ENCODE data around the gene OVOL1.

Gene OVOL1

DNA sequence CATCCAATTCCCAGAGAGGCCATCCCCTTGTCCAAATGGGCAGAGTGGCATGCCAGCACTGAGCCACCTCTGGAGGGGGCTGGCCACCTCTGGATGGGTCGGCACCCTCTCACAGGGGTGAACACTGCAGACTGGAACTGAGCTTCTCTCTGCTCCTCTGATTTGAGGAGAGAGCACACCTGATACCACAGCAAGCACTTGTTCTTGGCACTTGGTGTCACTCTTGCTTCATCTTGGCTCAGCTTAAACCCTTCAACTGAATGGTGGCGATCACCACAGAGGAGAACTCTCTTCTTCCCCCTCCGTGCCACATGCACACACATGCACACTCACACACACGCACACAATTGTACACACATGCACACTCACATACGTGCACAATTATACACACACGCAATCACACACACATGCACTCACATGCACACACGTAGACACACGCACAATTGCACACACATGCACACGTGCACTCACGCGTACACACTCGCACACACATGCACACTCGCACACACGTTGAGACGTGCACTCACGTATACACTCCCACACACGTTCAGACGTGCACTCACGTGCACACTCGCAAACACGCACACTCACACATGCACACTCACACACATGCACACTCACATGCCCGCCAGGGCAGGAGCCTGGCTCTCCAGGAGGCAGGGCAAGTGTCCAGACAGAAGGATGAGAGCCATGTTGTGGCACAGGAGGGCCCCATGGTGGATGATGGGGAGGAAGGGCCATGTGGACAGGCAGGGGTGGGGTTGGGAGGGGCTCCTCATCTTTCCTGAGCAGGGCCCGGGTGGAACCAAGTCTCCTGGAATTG is 23.4 kb downstream of the OVOL1 start:
- Histone ChIP-seq H3K4me1 (ENCODE audit: low read depth, poor library complexity, severe bottlenecking) (no peaks in the 10 kb centered on the region), H3K36me3 (ENCODE audit: insufficient read depth) (no peaks in the 10 kb centered on the region), H2AFZ (ENCODE audit: low read depth) (no peak overlapping the region), H3K79me2 (ENCODE audit: insufficient read depth, low read depth) (no peaks in the 10 kb centered on the region), H3K4me3 (IDR thresholded peaks at IDR 0.05; ENCODE audit: insufficient read depth, low read depth, low read length) (no peak overlapping the region), H4K20me1 (ENCODE audit: insufficient read depth) (no peaks in the 10 kb centered on the region), H3K4me2 (no peak overlapping the region), H3K27ac (no peak overlapping the region), H3K9ac (no peak overlapping the region), H3K27me3 (ENCODE audit: insufficient read depth, low read depth) (peaks cover 5% of the 10 kb centered on the region; the same call in 1 of the 2 replicates)
- TF ChIP-seq, protein P1, sequence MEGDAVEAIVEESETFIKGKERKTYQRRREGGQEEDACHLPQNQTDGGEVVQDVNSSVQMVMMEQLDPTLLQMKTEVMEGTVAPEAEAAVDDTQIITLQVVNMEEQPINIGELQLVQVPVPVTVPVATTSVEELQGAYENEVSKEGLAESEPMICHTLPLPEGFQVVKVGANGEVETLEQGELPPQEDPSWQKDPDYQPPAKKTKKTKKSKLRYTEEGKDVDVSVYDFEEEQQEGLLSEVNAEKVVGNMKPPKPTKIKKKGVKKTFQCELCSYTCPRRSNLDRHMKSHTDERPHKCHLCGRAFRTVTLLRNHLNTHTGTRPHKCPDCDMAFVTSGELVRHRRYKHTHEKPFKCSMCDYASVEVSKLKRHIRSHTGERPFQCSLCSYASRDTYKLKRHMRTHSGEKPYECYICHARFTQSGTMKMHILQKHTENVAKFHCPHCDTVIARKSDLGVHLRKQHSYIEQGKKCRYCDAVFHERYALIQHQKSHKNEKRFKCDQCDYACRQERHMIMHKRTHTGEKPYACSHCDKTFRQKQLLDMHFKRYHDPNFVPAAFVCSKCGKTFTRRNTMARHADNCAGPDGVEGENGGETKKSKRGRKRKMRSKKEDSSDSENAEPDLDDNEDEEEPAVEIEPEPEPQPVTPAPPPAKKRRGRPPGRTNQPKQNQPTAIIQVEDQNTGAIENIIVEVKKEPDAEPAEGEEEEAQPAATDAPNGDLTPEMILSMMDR (conservative IDR thresholded peaks at IDR 0.05; ENCODE audit: low read depth, low read length), result no peak

DNA sequence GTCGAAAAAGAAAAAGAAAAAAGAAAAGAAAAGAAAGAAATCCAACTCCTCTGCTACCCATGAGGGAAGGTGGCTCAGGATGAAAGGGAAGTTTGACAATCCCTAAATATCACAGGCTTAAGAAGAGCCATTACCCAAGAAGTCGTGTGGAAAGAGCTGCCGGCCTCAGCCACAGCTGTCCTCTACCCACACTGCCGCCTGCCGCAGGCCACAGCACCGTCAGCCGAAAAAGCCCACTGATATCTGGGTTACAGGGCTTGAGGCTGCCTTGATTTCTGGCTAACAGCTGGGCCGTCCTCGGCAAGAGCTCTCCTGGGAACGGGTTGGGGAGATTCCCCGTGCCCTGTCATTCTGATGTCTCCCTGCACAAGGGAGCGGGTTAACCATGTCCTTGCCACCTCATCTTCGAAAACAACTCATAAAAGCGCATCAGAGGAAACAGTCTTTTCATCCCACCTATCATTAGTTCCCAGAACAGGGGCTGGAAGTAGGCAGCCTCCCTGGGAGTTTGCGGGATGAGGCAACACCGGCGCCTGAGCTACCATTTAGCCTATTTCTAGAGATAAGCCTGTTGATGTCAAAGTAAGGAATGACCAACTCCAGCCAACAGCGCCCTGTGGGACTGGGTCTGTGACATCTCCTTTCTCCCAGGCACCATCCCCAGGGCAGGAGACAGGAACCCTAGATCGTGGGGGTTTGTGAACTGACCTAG is 25.1 kb downstream of the OVOL1 start:
- H3K4me3 ChIP-seq (IDR thresholded peaks at IDR 0.05; ENCODE audit: insufficient read depth, low read depth, low read length), result no peak overlapping the region
- H3K36me3 ChIP-seq (ENCODE audit: insufficient read depth), result no peaks in the 10 kb centered on the region
- peaks cover 5% of the 10 kb centered on the region; the same call in 1 of the 2 replicates for H3K27me3 ChIP-seq (ENCODE audit: insufficient read depth, low read depth)
- no peaks in the 10 kb centered on the region for H3K79me2 ChIP-seq (ENCODE audit: insufficient read depth, low read depth)
- no peak overlapping the region for H3K27ac ChIP-seq
- H3K4me2 ChIP-seq, result no peak overlapping the region
- H3K9ac ChIP-seq, result no peak overlapping the region
- TF ChIP-seq, protein P1 (conservative IDR thresholded peaks at IDR 0.05; ENCODE audit: low read depth, low read length), result no peak
- H3K4me1 ChIP-seq (ENCODE audit: low read depth, poor library complexity, severe bottlenecking), result peaks cover 3% of the 10 kb centered on the region
- H4K20me1 ChIP-seq (ENCODE audit: insufficient read depth), result no peaks in the 10 kb centered on the region
- no peak overlapping the region for H2AFZ ChIP-seq (ENCODE audit: low read depth)

DNA sequence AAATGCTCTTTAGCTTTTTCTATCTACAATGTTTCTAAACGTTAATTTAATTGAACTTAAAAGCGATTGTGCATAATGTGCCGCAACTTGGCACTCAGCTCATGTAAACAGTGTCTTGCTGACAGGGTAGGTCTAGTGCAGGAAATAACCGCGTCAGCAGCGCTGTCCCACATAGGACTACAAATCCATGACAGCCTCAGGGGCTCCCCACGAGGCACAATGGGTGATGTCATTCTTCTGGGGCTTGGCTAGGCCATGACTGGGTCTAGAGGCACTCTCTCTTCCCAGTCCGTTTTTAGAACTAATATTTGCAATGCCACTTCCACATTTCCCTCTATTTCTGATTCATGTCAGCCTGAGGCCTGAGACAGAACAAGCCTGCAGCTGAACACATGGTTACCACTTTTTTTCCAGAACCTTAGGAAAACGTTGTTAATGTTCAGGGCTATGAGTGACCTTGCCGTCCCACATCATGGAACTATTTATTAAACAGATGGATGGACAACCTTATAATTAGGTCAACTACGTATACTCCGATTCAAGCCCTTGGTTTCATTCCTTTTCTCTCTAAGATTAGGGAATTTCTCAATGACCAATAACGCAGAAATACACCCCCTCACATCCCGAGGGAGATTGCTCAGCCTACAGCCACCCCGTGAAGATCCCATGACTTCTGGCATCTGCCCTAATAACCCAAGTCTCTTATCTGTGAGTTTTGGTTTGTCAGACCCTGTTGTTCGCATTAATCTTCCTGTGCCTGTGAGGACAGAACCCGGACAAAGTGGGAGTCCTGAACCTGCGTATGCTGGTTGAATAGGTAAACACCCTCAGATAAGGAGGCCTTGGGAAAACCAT is 27.5 kb downstream of the OVOL1 start:
- Histone ChIP-seq H3K79me2 (ENCODE audit: insufficient read depth, low read depth) (no peaks in the 10 kb centered on the region), H3K36me3 (ENCODE audit: insufficient read depth) (no peaks in the 10 kb centered on the region), H4K20me1 (ENCODE audit: insufficient read depth) (no peaks in the 10 kb centered on the region), H3K4me2 (no peak overlapping the region), H3K4me1 (ENCODE audit: low read depth, poor library complexity, severe bottlenecking) (peaks cover 17% of the 10 kb centered on the region), H3K27ac (no peak overlapping the region), H3K9ac (no peak overlapping the region), H3K4me3 (IDR thresholded peaks at IDR 0.05; ENCODE audit: insufficient read depth, low read depth, low read length) (no peak overlapping the region), H3K27me3 (ENCODE audit: insufficient read depth, low read depth) (no peaks in the 10 kb centered on the region), H2AFZ (ENCODE audit: low read depth) (no peak overlapping the region)
- TF ChIP-seq, protein P1 (conservative IDR thresholded peaks at IDR 0.05; ENCODE audit: low read depth, low read length), result no peak

DNA sequence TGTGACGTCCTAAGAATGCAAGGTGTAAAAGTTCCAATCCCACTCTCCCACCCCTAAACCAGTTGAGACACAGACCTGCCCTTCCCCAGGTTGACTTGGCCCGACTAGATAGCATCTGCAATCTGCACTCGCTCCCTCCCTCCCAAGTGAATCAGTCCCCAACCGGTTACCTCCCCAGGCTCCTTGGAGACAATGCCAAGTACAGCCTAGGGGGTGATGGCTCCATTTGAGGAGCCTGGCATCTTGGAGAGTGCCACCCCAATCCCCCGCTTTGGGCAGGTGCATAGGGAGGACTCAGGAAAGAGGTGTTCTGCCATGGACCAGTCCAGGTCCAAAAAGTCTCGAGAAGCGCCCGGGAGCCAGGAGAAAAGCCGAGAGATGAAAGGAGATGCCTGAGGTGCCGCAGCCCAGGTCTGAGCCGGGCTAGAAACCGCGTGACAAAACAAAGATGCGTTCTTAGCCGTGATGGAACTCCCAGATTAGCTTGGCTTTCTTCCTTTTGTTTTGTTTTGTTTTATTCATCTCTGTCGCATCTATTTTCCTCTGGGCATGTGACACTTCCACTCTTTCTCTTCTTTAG is 28.2 kb downstream of the OVOL1 start:
- Histone ChIP-seq H2AFZ (ENCODE audit: low read depth) (no peak overlapping the region), H3K79me2 (ENCODE audit: insufficient read depth, low read depth) (no peaks in the 10 kb centered on the region), H3K27me3 (ENCODE audit: insufficient read depth, low read depth) (no peaks in the 10 kb centered on the region), H3K4me3 (IDR thresholded peaks at IDR 0.05; ENCODE audit: insufficient read depth, low read depth, low read length) (no peak overlapping the region), H4K20me1 (ENCODE audit: insufficient read depth) (no peaks in the 10 kb centered on the region), H3K4me1 (ENCODE audit: low read depth, poor library complexity, severe bottlenecking) (peaks cover 17% of the 10 kb centered on the region), H3K36me3 (ENCODE audit: insufficient read depth) (no peaks in the 10 kb centered on the region), H3K4me2 (no peak overlapping the region), H3K27ac (no peak overlapping the region), H3K9ac (no peak overlapping the region)
- TF ChIP-seq, protein P1 (conservative IDR thresholded peaks at IDR 0.05; ENCODE audit: low read depth, low read length), result no peak
